ENCODE data around the gene MED17.

MED17 gene

DNA sequence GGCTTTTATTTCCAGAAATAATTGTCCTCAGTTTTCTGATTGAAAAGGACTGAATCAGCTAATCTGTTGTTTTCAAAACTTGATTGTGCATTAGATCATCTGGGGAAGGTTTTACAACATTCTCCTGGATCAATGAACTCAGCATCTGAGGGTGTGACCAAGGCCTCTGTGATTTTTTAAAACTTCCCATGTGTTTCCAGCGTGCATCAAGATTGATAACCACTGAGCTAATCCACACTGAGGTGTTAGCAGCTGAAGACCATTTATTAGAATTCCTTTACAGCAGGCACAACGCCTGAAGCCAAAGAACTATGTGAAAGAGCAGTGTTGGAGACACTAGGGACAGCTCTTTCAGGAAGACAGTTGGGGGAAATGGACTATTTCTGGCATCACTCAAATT lies 56.1 kb downstream of the MED17 start:
- H3K27me3 ChIP-seq (ENCODE audit: control insufficient read depth, insufficient read depth, low read length): no peaks in the 10 kb centered on the region
- no peak overlapping the region for H3K27ac ChIP-seq
- no peak overlapping the region for H2AFZ ChIP-seq
- H3K4me1 ChIP-seq: no peaks in the 10 kb centered on the region
- H3K4me3 ChIP-seq (ENCODE audit: low read depth, low read length): no peak overlapping the region
- no peaks in the 10 kb centered on the region for H3K9me3 ChIP-seq (ENCODE audit: control insufficient read depth, low read length)
- TF ChIP-seq CTCF (IDR thresholded peaks at IDR 0.05): no peak
- no peaks in the 10 kb centered on the region for H3K36me3 ChIP-seq (ENCODE audit: control insufficient read depth, insufficient read depth, low read length)
- H3K9ac ChIP-seq: no peak overlapping the region
- H3K79me2 ChIP-seq: no peaks in the 10 kb centered on the region
- H3K4me2 ChIP-seq (ENCODE audit: low read length): no peak overlapping the region

GRCh38 chr11:93840981-93841380 lies 56.9 kb downstream of the MED17 start:
- Histone ChIP-seq H3K4me1 (no peaks in the 10 kb centered on the region), H3K9ac (no peak overlapping the region), H3K27ac (no peak overlapping the region), H3K79me2 (no peaks in the 10 kb centered on the region), H3K27me3 (ENCODE audit: control insufficient read depth, insufficient read depth, low read length) (no peaks in the 10 kb centered on the region), H3K4me2 (ENCODE audit: low read length) (no peak overlapping the region), H3K36me3 (ENCODE audit: control insufficient read depth, insufficient read depth, low read length) (no peaks in the 10 kb centered on the region), H2AFZ (no peak overlapping the region), H3K9me3 (ENCODE audit: control insufficient read depth, low read length) (no peaks in the 10 kb centered on the region), H3K4me3 (ENCODE audit: low read depth, low read length) (no peak overlapping the region)
- no peak for TF ChIP-seq CTCF (IDR thresholded peaks at IDR 0.05)

GRCh38 chr11:93841446-93841845 lies 57.4 kb downstream of the MED17 start:
- Histone ChIP-seq H3K4me3 (ENCODE audit: low read depth, low read length) (no peak overlapping the region), H3K27me3 (ENCODE audit: control insufficient read depth, insufficient read depth, low read length) (no peaks in the 10 kb centered on the region), H3K9ac (no peak overlapping the region), H3K4me2 (ENCODE audit: low read length) (no peak overlapping the region), H3K4me1 (no peaks in the 10 kb centered on the region), H3K36me3 (ENCODE audit: control insufficient read depth, insufficient read depth, low read length) (no peaks in the 10 kb centered on the region), H3K27ac (no peak overlapping the region), H3K9me3 (ENCODE audit: control insufficient read depth, low read length) (no peaks in the 10 kb centered on the region), H2AFZ (no peak overlapping the region), H3K79me2 (no peaks in the 10 kb centered on the region)
- no peak for TF ChIP-seq CTCF (IDR thresholded peaks at IDR 0.05)

- no peaks in the 10 kb centered on the region for H3K36me3 ChIP-seq (ENCODE audit: control insufficient read depth, insufficient read depth, low read length)
- no peaks in the 10 kb centered on the region for H3K27me3 ChIP-seq (ENCODE audit: control insufficient read depth, insufficient read depth, low read length)
- H2AFZ ChIP-seq: no peak overlapping the region
- no peak overlapping the region for H3K9ac ChIP-seq
- no peak overlapping the region for H3K4me3 ChIP-seq (ENCODE audit: low read depth, low read length)
- no peak overlapping the region for H3K27ac ChIP-seq
- TF ChIP-seq CTCF (IDR thresholded peaks at IDR 0.05): no peak
- H3K4me2 ChIP-seq (ENCODE audit: low read length): no peak overlapping the region
- no peaks in the 10 kb centered on the region for H3K9me3 ChIP-seq (ENCODE audit: control insufficient read depth, low read length)
- no peaks in the 10 kb centered on the region for H3K4me1 ChIP-seq
- no peaks in the 10 kb centered on the region for H3K79me2 ChIP-seq
Observed at GRCh38 chr11:93842034-93842433, 58.0 kb downstream of the MED17 start.

DNA sequence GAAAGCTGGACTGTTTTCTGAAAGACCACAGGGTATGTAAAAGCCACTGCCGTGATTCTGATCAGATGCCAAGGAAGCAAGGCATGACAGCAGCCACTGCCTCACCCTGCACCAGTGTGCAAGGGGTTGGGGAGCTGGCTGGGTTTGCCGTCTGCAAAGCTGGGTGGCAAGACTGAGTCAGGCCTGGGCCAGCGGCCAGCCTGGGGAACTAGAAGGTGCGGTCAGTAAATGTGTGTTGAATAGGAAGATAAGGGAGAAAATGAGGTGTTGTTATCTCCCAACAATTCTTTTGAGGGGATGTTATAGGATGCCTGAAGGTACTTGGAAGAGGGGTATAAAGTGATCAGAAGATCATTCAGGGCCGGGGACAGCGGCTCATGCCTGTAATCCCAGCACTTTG lies 58.4 kb downstream of the MED17 start:
- H3K27me3 ChIP-seq (ENCODE audit: control insufficient read depth, insufficient read depth, low read length): no peaks in the 10 kb centered on the region
- no peak overlapping the region for H3K27ac ChIP-seq
- no peak for TF ChIP-seq CTCF (IDR thresholded peaks at IDR 0.05)
- H3K4me3 ChIP-seq (ENCODE audit: low read depth, low read length): no peak overlapping the region
- no peak overlapping the region for H3K4me2 ChIP-seq (ENCODE audit: low read length)
- no peak overlapping the region for H2AFZ ChIP-seq
- H3K4me1 ChIP-seq: no peaks in the 10 kb centered on the region
- H3K79me2 ChIP-seq: no peaks in the 10 kb centered on the region
- no peak overlapping the region for H3K9ac ChIP-seq
- no peaks in the 10 kb centered on the region for H3K36me3 ChIP-seq (ENCODE audit: control insufficient read depth, insufficient read depth, low read length)
- no peaks in the 10 kb centered on the region for H3K9me3 ChIP-seq (ENCODE audit: control insufficient read depth, low read length)

All from parathyroid adenoma (tissue), 2 donors.